ENCODE measurements around the gene TMEM183A.

TMEM183A gene

GRCh38 chr1:203043830-203044545 lies 36.8 kb downstream of the TMEM183A start:
- Mint-ChIP-seq H3K27me3 (peaks cover 9% of the 10 kb centered on the region), H3K4me3 (no peak overlapping the region), H3K4me1 (ENCODE audit: low read depth) (peaks cover 5% of the 10 kb centered on the region), H3K9me3 (no peaks in the 10 kb centered on the region), H3K36me3 (ENCODE audit: low read depth) (peaks cover 4% of the 10 kb centered on the region), H3K27ac (no peak overlapping the region)

DNA sequence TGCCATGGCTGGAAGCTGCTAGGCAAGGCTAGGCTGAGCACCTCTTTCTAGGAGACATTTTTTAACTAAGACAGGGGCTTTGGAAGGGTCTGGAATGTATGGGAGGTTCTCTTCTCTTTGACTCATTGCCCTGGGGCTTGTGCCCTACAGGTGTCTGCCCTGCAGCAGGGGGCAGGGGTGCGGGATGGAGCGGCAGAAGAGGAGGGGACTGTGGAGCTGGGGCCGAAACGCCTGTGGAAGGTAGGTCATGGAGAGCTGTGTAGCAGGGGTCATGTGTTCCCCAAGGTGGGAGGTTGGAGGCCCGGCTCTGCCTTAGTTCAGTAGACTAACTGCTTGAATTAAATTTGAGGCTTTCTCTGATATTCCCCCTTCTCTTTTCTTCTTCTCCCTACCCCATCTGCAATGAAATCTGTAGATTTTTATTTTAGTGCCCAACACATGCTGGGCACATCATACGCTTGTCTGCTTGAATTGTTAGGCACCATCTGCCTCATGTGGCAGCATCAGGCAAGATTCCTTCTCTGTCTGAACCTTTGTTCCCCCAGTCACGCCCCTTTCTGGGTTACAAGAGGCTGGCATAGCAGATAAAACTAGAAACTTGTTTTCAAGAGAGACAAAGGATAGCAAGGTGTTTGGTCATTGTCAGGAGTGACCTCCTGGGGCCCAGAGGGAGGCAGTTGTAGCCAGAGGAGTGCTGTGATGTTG lies 37.5 kb downstream of the TMEM183A start:
- Mint-ChIP-seq H3K4me3 (no peak overlapping the region), H3K27me3 (peaks cover 4% of the 10 kb centered on the region), H3K36me3 (ENCODE audit: low read depth) (no peaks in the 10 kb centered on the region), H3K27ac (no peak overlapping the region), H3K9me3 (no peaks in the 10 kb centered on the region), H3K4me1 (ENCODE audit: low read depth) (no peaks in the 10 kb centered on the region)

GRCh38 chr1:203045336-203045735 lies 38.2 kb downstream of the TMEM183A start:
- Mint-ChIP-seq H3K4me1 (ENCODE audit: low read depth) (no peaks in the 10 kb centered on the region), H3K9me3 (no peaks in the 10 kb centered on the region)

DNA sequence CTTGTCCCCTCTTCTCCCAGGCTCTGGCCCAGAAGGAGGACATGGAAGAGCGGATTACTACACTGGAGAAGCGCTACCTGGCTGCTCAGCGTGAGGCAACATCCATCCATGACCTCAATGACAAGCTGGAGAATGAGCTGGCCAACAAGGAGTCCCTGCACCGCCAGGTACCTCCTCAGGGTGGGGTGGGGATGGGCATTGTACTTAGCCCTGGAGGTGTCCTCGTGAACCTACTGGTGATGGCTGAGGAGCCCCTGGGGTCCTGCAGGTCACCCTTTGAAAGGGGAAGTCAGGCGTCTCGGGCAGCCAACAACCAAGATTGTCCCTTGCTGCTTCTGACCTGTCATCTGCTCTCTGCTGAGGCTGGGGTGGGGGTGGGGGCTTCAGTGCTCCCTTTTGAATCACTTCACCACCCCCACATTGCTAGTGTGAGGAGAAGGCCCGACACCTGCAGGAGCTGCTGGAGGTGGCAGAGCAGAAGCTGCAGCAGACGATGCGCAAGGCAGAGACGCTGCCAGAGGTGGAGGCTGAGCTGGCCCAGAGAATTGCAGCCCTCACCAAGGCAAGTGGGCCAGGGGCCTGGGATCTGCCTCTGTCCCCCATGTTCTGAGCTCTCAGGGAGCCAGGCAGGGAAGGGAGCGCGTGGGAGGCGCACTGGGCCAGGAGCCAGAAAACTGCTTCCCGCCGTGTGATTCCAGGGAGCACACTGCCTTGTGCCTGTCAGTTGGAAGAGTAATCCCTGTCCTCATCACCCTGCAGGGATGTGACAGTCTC lies 38.8 kb downstream of the TMEM183A start:
- H3K4me3 Mint-ChIP-seq = no peak overlapping the region
- no peaks in the 10 kb centered on the region for H3K4me1 Mint-ChIP-seq (ENCODE audit: low read depth)
- H3K27me3 Mint-ChIP-seq = peaks cover 5% of the 10 kb centered on the region
- no peak overlapping the region for H3K27ac Mint-ChIP-seq
- H3K36me3 Mint-ChIP-seq (ENCODE audit: low read depth) = no peaks in the 10 kb centered on the region
- H3K9me3 Mint-ChIP-seq = no peaks in the 10 kb centered on the region

More at GRCh38 chr1:203045336-203045735, 38.2 kb downstream of the TMEM183A start:
- no peak overlapping the region for H3K4me3 Mint-ChIP-seq
- no peaks in the 10 kb centered on the region for H3K36me3 Mint-ChIP-seq (ENCODE audit: low read depth)
- H3K27me3 Mint-ChIP-seq = peaks cover 4% of the 10 kb centered on the region
- H3K27ac Mint-ChIP-seq = no peak overlapping the region

DNA sequence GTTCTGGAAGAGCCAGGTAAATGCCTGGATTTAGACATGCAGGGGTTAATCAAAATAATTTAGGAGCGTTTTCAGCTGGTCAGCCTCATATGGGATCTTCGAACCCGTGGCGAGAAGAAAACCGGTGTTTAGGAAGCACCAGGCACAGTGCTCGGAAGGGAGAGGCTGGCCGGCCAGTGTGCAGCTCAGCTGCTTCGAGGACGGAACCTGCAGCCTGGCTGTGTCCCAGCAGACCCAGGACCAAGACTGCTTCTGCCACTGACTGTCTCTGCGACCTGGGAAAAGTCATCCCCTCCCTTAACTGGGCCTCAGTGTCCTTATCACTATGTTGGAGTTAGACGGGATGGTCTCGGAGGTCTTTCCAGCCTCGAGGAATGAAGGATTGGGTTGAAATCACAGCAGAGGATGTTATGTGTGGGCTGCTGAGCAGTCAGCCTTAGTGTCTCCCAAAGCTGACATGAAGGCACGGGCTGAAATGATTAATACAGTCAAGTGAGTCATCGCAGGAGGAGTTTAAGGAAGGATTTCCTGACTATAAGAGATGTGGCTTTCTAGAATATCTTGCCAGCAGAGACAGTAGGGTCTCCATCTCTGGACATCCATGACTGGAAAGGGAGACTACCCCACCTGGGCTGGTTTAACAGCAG lies 39.9 kb downstream of the TMEM183A start:
- H3K36me3 Mint-ChIP-seq (ENCODE audit: low read depth) = no peaks in the 10 kb centered on the region
- H3K27ac Mint-ChIP-seq = no peak overlapping the region
- H3K4me1 Mint-ChIP-seq (ENCODE audit: low read depth) = no peaks in the 10 kb centered on the region
- H3K9me3 Mint-ChIP-seq = no peaks in the 10 kb centered on the region
- H3K27me3 Mint-ChIP-seq = peaks cover 11% of the 10 kb centered on the region
- H3K4me3 Mint-ChIP-seq = no peak overlapping the region

DNA sequence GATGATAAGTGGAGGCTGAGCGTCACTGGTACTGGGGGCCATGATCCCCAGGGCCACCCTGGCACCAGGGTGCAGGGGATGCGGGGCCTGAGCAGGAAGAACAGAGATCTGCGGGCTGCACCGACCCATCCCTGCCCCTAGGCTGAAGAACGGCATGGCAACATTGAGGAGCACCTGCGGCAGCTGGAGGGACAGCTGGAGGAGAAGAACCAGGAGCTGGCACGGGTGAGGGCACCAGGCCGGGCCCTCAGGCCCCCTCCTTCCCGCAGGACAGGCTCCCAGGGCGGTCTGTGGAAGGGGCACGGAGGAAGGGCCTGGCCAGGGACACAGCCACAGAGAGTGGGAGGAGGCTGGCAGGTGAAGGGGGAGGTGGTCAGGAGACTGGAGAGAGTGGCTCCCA lies 40.9 kb downstream of the TMEM183A start:
- peaks cover 14% of the 10 kb centered on the region for H3K27me3 Mint-ChIP-seq
- H3K4me1 Mint-ChIP-seq (ENCODE audit: low read depth) = no peaks in the 10 kb centered on the region
- H3K36me3 Mint-ChIP-seq (ENCODE audit: low read depth) = no peaks in the 10 kb centered on the region
- H3K9me3 Mint-ChIP-seq = no peaks in the 10 kb centered on the region
- H3K4me3 Mint-ChIP-seq = no peak overlapping the region
- H3K27ac Mint-ChIP-seq = no peak overlapping the region

DNA sequence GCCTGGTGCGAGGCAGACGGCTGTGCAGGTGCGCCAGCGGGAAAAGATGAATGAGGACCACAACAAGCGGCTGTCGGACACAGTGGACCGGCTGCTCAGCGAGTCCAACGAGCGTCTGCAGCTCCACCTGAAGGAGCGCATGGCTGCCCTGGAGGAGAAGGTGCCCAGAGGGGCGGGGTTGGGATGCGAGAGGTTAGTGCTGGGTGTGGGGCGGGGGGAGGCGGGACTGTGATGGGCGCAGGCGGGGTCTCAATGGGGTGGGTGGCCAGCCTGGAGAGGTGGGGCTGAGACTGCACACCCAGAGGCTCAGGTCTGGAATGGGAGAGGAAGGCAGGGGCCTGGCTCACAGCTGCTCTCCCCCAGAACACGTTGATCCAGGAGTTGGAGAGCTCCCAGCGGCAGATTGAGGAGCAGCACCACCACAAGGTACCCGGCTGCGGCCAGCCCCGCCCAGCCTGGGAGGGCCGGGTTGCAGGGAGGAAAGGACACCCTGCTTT lies 41.4 kb downstream of the TMEM183A start:
- Mint-ChIP-seq H3K4me1 (ENCODE audit: low read depth) (no peaks in the 10 kb centered on the region), H3K27me3 (peaks cover 14% of the 10 kb centered on the region), H3K9me3 (no peaks in the 10 kb centered on the region), H3K27ac (no peak overlapping the region), H3K4me3 (no peak overlapping the region), H3K36me3 (ENCODE audit: low read depth) (no peaks in the 10 kb centered on the region)

DNA sequence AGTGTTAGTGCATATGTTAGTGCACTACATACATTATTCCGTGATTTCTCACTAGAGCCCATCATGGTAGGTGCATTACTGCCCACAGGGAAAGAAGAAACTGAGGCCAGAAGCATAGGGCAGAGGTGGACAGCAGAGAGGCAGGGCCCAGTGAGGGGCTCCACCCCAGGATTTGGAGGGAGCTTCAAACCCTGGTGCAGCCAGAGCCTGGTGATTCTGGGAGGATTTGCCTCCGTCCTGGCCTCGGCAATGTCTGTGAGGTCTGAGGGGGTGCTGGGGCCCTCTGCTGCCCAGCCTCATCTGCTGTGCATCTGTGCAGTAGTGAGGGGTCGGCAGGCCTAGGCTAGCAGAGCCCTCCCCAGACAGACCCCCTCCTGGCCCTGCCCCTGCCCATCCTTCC lies 41.9 kb downstream of the TMEM183A start:
- Mint-ChIP-seq H3K27me3 (peaks cover 14% of the 10 kb centered on the region), H3K4me1 (ENCODE audit: low read depth) (no peaks in the 10 kb centered on the region), H3K36me3 (ENCODE audit: low read depth) (no peaks in the 10 kb centered on the region), H3K27ac (no peak overlapping the region), H3K9me3 (no peaks in the 10 kb centered on the region), H3K4me3 (no peak overlapping the region)

GRCh38 chr1:203049576-203050180 lies 42.5 kb downstream of the TMEM183A start:
- H3K27me3 Mint-ChIP-seq = peaks cover 14% of the 10 kb centered on the region
- H3K9me3 Mint-ChIP-seq = no peaks in the 10 kb centered on the region
- no peaks in the 10 kb centered on the region for H3K36me3 Mint-ChIP-seq (ENCODE audit: low read depth)

GRCh38 chr1:203050826-203051225 lies 43.7 kb downstream of the TMEM183A start:
- Mint-ChIP-seq H3K27ac (no peak overlapping the region), H3K4me3 (no peak overlapping the region), H3K27me3 (peaks cover 10% of the 10 kb centered on the region), H3K36me3 (ENCODE audit: low read depth) (no peaks in the 10 kb centered on the region), H3K9me3 (no peaks in the 10 kb centered on the region), H3K4me1 (ENCODE audit: low read depth) (no peaks in the 10 kb centered on the region)

More at GRCh38 chr1:203049576-203050180, 42.5 kb downstream of the TMEM183A start:
- Mint-ChIP-seq H3K4me3 (no peak overlapping the region), H3K27ac (no peak overlapping the region), H3K4me1 (ENCODE audit: low read depth) (no peaks in the 10 kb centered on the region)

- Mint-ChIP-seq H3K27ac (no peak overlapping the region), H3K4me1 (ENCODE audit: low read depth) (no peaks in the 10 kb centered on the region), H3K4me3 (no peak overlapping the region), H3K9me3 (no peaks in the 10 kb centered on the region), H3K36me3 (ENCODE audit: low read depth) (no peaks in the 10 kb centered on the region), H3K27me3 (peaks cover 10% of the 10 kb centered on the region)
Observed at GRCh38 chr1:203051841-203052324, 44.7 kb downstream of the TMEM183A start.

DNA sequence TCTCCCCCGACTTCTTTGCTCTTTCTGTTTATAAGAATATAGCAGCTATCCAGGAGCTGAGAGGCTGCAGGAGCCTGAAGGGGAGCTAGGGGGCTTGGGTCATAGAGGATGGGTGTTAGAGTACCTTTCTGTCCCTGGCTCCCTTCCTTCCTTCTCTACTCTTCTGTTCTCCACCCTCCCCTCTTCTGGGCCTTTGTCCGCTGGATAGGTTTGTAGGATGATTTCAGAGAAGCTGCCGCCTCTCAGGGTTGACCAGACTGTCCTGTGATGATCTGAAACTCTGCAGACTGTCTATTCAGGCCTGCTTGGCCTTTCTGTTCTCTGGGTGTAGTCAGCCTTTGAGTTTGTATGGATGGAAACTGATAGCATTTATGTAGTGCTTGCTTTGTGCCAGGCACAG lies 45.4 kb downstream of the TMEM183A start:
- Mint-ChIP-seq H3K27ac (no peak overlapping the region), H3K4me3 (no peak overlapping the region), H3K9me3 (no peaks in the 10 kb centered on the region), H3K36me3 (ENCODE audit: low read depth) (no peaks in the 10 kb centered on the region), H3K27me3 (peaks cover 10% of the 10 kb centered on the region), H3K4me1 (ENCODE audit: low read depth) (no peaks in the 10 kb centered on the region)

DNA sequence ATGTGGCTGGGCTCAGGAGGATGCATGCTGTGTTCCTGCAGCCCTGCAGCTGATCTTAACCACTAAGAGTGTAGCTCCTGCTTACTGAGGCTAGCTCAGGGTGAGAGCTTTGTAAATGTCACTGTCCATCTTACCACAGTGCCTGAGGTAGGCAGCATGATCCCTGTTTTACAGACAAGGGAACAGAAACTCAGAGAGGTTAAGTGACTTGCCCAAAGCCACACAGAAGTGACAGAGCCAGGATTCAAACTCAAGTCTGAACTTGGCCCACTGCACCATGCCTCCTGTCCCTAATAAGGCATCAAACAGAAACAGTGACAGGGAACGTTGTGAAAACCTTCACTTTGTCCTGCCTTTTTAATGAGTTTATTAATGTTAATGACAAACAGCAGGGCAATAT lies 47.0 kb downstream of the TMEM183A start:
- no peak overlapping the region for H3K27ac Mint-ChIP-seq
- H3K36me3 Mint-ChIP-seq (ENCODE audit: low read depth) = no peaks in the 10 kb centered on the region
- H3K4me1 Mint-ChIP-seq (ENCODE audit: low read depth) = no peaks in the 10 kb centered on the region
- no peak overlapping the region for H3K4me3 Mint-ChIP-seq
- no peaks in the 10 kb centered on the region for H3K9me3 Mint-ChIP-seq
- peaks cover 10% of the 10 kb centered on the region for H3K27me3 Mint-ChIP-seq

GRCh38 chr1:203054642-203055041 lies 47.5 kb downstream of the TMEM183A start:
- Mint-ChIP-seq H3K27ac (no peak overlapping the region), H3K36me3 (ENCODE audit: low read depth) (no peaks in the 10 kb centered on the region), H3K4me1 (ENCODE audit: low read depth) (no peaks in the 10 kb centered on the region), H3K9me3 (no peaks in the 10 kb centered on the region), H3K4me3 (no peak overlapping the region), H3K27me3 (peaks cover 10% of the 10 kb centered on the region)

All from stimulated activated naive CD8-positive, alpha-beta T cell treated with anti-CD3 and anti-CD28 coated beads, Interleukin-15, Interleukin-2, amounts not matched to agents 100 ng/mL and 50 ng/mL, for 24 hours (primary cell).